ENCODE results near the gene SUSD6. TPM values are rescaled to one million over a fixed set of nuclear protein-coding genes. Genes with fewer than 3 reads are reported as not detected.

SUSD6 gene
- total and polyA plus RNA-seq, 2 experiments from 2014 or later, result 15.7 to 28.4 TPM

- no peaks in the 10 kb centered on the region for H3K79me2 ChIP-seq
- peak overlapping the region; percentile 98 for H3K27ac ChIP-seq
- 81% methylated on average over 1 of the region's 1 CpG for WGBS (ENCODE audit: low lambda C conversion rate, missing lambda C conversion rate)
- no peaks in the 10 kb centered on the region for H3K9me2 ChIP-seq (replicated peaks; ENCODE audit: insufficient read depth)
- H3K9me3 ChIP-seq (ENCODE audit: low read depth), result no peaks in the 10 kb centered on the region
- no peak for TF ChIP-seq CTCF (IDR thresholded peaks at IDR 0.05; ENCODE audit: poor library complexity)
- no peak for TF ChIP-seq EZH2 (IDR thresholded peaks at IDR 0.05; ENCODE audit: borderline replicate concordance)
- TF ChIP-seq EZH2phosphoT487 (IDR thresholded peaks at IDR 0.05; ENCODE audit: low read depth, severe bottlenecking, unreplicated experiment), result no peak
- no peak overlapping the region for H3K4me2 ChIP-seq
- H3K4me1 ChIP-seq (ENCODE audit: insufficient read depth), result peaks cover 27% of the 10 kb centered on the region
- H3K4me3 ChIP-seq, result no peak overlapping the region
- DNase-seq (ENCODE audit: low spot score), result no peak
- H2AFZ ChIP-seq, result no peak overlapping the region
- no peaks in the 10 kb centered on the region for H4K20me1 ChIP-seq (ENCODE audit: insufficient read depth, poor library complexity, severe bottlenecking)
- no peaks in the 10 kb centered on the region for H3K36me3 ChIP-seq (replicated peaks; ENCODE audit: insufficient read depth, low read depth)
- no peaks in the 10 kb centered on the region for H3K27me3 ChIP-seq
Measured at GRCh38 chr14:69753860-69754259, 142.5 kb downstream of the SUSD6 start.

GRCh38 chr14:69754487-69754886, 143.1 kb downstream of the SUSD6 start:
- Histone ChIP-seq H3K79me2 (no peaks in the 10 kb centered on the region), H3K9me2 (replicated peaks; ENCODE audit: insufficient read depth) (no peaks in the 10 kb centered on the region), H3K27ac (peak overlapping the region; percentile 98), H3K9me3 (ENCODE audit: low read depth) (no peaks in the 10 kb centered on the region), H3K4me1 (ENCODE audit: insufficient read depth) (peaks cover 25% of the 10 kb centered on the region), H3K4me2 (no peak overlapping the region), H3K36me3 (replicated peaks; ENCODE audit: insufficient read depth, low read depth) (no peaks in the 10 kb centered on the region), H3K4me3 (no peak overlapping the region), H2AFZ (no peak overlapping the region), H3K27me3 (no peaks in the 10 kb centered on the region), H4K20me1 (ENCODE audit: insufficient read depth, poor library complexity, severe bottlenecking) (no peaks in the 10 kb centered on the region)
- DNase-seq (ENCODE audit: low spot score), result no peak
- no peak for TF ChIP-seq CTCF (IDR thresholded peaks at IDR 0.05; ENCODE audit: poor library complexity)
- no peak for TF ChIP-seq EZH2phosphoT487 (IDR thresholded peaks at IDR 0.05; ENCODE audit: low read depth, severe bottlenecking, unreplicated experiment)
- no peak for TF ChIP-seq EZH2 (IDR thresholded peaks at IDR 0.05; ENCODE audit: borderline replicate concordance)
- 98% methylated on average over 2 of the region's 2 CpGs for WGBS (ENCODE audit: low lambda C conversion rate, missing lambda C conversion rate)

- H3K4me2 ChIP-seq, result no peak overlapping the region
- no peaks in the 10 kb centered on the region for H3K79me2 ChIP-seq
- TF ChIP-seq CTCF (IDR thresholded peaks at IDR 0.05; ENCODE audit: poor library complexity) (no peak), EZH2 (IDR thresholded peaks at IDR 0.05; ENCODE audit: borderline replicate concordance) (no peak), EZH2phosphoT487 (IDR thresholded peaks at IDR 0.05; ENCODE audit: low read depth, severe bottlenecking, unreplicated experiment) (no peak)
- no peaks in the 10 kb centered on the region for H4K20me1 ChIP-seq (ENCODE audit: insufficient read depth, poor library complexity, severe bottlenecking)
- H3K9me2 ChIP-seq (replicated peaks; ENCODE audit: insufficient read depth), result no peaks in the 10 kb centered on the region
- DNase-seq (ENCODE audit: low spot score), result peak; percentile 32
- H3K36me3 ChIP-seq (replicated peaks; ENCODE audit: insufficient read depth, low read depth), result no peaks in the 10 kb centered on the region
- H3K27ac ChIP-seq, result peak overlapping the region; percentile 98
- H3K4me1 ChIP-seq (ENCODE audit: insufficient read depth), result peaks cover 19% of the 10 kb centered on the region
- H3K4me3 ChIP-seq, result no peak overlapping the region
- peak overlapping the region; percentile 7 for H2AFZ ChIP-seq
- no peaks in the 10 kb centered on the region for H3K27me3 ChIP-seq
- H3K9me3 ChIP-seq (ENCODE audit: low read depth), result no peaks in the 10 kb centered on the region
Measured at GRCh38 chr14:69755296-69755695, 143.9 kb downstream of the SUSD6 start.

- H3K4me2 ChIP-seq, result no peak overlapping the region
- no peaks in the 10 kb centered on the region for H3K9me2 ChIP-seq (replicated peaks; ENCODE audit: insufficient read depth)
- no peaks in the 10 kb centered on the region for H4K20me1 ChIP-seq (ENCODE audit: insufficient read depth, poor library complexity, severe bottlenecking)
- H3K27ac ChIP-seq, result peak overlapping the region; percentile 98
- DNase-seq (ENCODE audit: low spot score), result peak; percentile 68
- no peaks in the 10 kb centered on the region for H3K79me2 ChIP-seq
- TF ChIP-seq EZH2phosphoT487 (IDR thresholded peaks at IDR 0.05; ENCODE audit: low read depth, severe bottlenecking, unreplicated experiment) (no peak), EZH2 (IDR thresholded peaks at IDR 0.05; ENCODE audit: borderline replicate concordance) (no peak), CTCF (IDR thresholded peaks at IDR 0.05; ENCODE audit: poor library complexity) (no peak)
- no peaks in the 10 kb centered on the region for H3K36me3 ChIP-seq (replicated peaks; ENCODE audit: insufficient read depth, low read depth)
- peaks cover 16% of the 10 kb centered on the region for H3K4me1 ChIP-seq (ENCODE audit: insufficient read depth)
- H3K9me3 ChIP-seq (ENCODE audit: low read depth), result no peaks in the 10 kb centered on the region
- no peak overlapping the region for H3K4me3 ChIP-seq
- WGBS (ENCODE audit: low lambda C conversion rate, missing lambda C conversion rate), result 39% methylated on average over 2 of the region's 2 CpGs
- H2AFZ ChIP-seq, result peak overlapping the region; percentile 7
- no peaks in the 10 kb centered on the region for H3K27me3 ChIP-seq
Measured at GRCh38 chr14:69755784-69756183, 144.4 kb downstream of the SUSD6 start.
